D721Med (cell line): ENCODE measurements around the gene ALOX5.

Experiments used
- DNase-seq: peaks from one replicate; pipeline ENCODE4 v3.0.0; 2011; ENCODE audit warnings: low spot score; ENCODE audit not compliant: insufficient read length
- FAIRE-seq: peaks from 2 replicates; lab custom pipeline; 2011; peaks lifted over from hg19 to GRCh38; lab: Jason Lieb, UNC
- CTCF ChIP-seq: IDR thresholded peaks from 2 replicates; pipeline ENCODE4 v1.5.1; 2012; ENCODE audit warnings: mild to moderate bottlenecking, control low read depth; ENCODE audit not compliant: insufficient read depth; ENCODE audit errors: missing control alignments

The ALOX5 gene

GRCh38 chr10:45468079-45468478 lies 94.1 kb downstream of the ALOX5 start:
- TF ChIP-seq CTCF, result no peak
- no peak for FAIRE-seq
- DNase-seq, result no peak

GRCh38 chr10:45470098-45471012 lies 96.3 kb downstream of the ALOX5 start:
- no peak for TF ChIP-seq CTCF
- FAIRE-seq (no peak), DNase-seq (no peak)

GRCh38 chr10:45471059-45471458 lies 97.0 kb downstream of the ALOX5 start:
- FAIRE-seq, result no peak
- DNase-seq, result no peak
- no peak for TF ChIP-seq CTCF

GRCh38 chr10:45471531-45472310 lies 97.7 kb downstream of the ALOX5 start:
- FAIRE-seq, result no peak
- no peak for DNase-seq
- no peak for TF ChIP-seq CTCF

- no peak for FAIRE-seq
- TF ChIP-seq CTCF, result no peak
- no peak for DNase-seq
Observed at GRCh38 chr10:45473126-45473525, 99.1 kb downstream of the ALOX5 start.

GRCh38 chr10:45476559-45476958 lies 102.5 kb downstream of the ALOX5 start:
- no peak for FAIRE-seq
- DNase-seq, result no peak
- TF ChIP-seq CTCF, result no peak
